ENCODE data around the gene UNK. TPM values are rescaled to one million over a fixed set of nuclear protein-coding genes. Genes with fewer than 3 reads are reported as not detected.
A peak's percentile ranks its signal among the peaks of the same experiment; 100 is the strongest.
"Not testable (repeated sequence)": the region's sequence is repeated elsewhere in the genome, so short reads cannot be mapped to it uniquely, and the experiment has no call there.

UNK gene
- total RNA-seq, 2 donors from 2014 or later: 31.0 to 51.7 TPM

DNA sequence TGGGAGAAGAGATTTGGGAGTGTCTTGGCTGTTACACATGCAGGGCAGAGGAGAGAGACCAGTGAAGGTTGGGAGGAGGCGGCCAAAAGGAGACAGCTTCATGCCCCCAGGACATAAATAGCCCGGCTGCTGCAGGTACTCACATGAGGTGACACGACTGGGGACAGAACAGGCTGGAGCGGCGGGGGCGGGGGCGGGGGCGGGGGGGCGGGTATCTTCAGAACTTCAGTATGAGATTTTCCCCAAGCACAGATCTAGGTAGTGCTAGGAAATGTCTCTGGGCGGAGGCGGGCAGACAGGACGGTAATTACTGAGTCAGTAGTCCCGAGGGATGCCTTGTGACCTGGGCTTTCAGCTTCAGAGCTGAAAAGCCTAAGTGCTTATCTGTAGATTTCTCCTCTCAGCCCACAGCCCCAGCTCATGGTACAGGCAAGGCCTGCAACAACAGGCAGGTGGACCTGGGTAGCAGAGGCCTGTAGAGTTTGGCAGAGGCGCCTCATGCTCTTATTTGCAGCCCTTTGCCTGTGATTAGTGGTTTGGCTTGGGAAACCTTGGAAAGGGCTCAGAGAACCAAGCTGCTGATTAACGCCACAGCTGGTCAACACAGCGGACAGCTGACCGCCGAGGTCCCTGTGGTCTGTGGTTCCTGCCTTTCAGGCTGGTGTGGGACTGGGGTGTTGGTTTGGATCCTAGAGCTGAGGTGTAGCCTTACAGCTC, 24.5 kb downstream of the UNK start:
- Histone ChIP-seq H3K9me3 (no peaks in the 10 kb centered on the region), H3K27me3 (replicated peaks; ENCODE audit: insufficient read depth) (no peaks in the 10 kb centered on the region), H3K36me3 (peaks cover 38% of the 10 kb centered on the region), H3K4me3 (no peak overlapping the region), H3K4me1 (ENCODE audit: control insufficient read depth in 1 of 2, low read depth in 2 of 2) (peaks cover 9 to 13% of the 10 kb centered on the region in 2 donors), H3K27ac (peak overlapping the region in 1 of 2 donors; percentile 70)
- DNase-seq (ENCODE audit: low spot score) (no peak), ATAC-seq (ENCODE audit: insufficient number of reproducible peaks, low FRiP score, low read depth) (peak; percentile 7)
- TF ChIP-seq, protein P1, sequence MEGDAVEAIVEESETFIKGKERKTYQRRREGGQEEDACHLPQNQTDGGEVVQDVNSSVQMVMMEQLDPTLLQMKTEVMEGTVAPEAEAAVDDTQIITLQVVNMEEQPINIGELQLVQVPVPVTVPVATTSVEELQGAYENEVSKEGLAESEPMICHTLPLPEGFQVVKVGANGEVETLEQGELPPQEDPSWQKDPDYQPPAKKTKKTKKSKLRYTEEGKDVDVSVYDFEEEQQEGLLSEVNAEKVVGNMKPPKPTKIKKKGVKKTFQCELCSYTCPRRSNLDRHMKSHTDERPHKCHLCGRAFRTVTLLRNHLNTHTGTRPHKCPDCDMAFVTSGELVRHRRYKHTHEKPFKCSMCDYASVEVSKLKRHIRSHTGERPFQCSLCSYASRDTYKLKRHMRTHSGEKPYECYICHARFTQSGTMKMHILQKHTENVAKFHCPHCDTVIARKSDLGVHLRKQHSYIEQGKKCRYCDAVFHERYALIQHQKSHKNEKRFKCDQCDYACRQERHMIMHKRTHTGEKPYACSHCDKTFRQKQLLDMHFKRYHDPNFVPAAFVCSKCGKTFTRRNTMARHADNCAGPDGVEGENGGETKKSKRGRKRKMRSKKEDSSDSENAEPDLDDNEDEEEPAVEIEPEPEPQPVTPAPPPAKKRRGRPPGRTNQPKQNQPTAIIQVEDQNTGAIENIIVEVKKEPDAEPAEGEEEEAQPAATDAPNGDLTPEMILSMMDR (IDR thresholded peaks at IDR 0.05): no peak

DNA sequence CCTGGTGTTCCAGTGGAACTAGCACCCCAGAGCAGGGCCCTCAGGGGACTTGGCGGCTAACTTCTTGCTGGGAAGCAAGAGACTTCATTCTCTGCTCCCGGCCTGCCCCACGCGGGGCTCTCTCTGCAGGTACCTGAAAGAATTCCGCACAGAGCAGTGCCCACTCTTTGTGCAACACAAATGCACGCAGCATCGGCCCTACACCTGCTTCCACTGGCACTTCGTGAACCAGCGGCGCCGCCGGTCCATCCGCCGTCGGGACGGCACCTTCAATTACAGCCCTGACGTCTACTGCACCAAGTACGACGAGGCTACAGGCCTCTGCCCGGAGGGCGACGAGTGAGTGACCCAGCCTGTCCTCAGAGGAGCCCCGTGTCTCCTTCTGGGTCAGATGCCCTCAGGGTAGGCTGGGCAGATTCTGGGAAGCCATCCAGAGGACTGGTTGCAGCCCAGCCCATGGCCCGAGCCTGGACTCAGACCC, 25.1 kb downstream of the UNK start:
- Histone ChIP-seq H3K27me3 (replicated peaks; ENCODE audit: insufficient read depth) (no peaks in the 10 kb centered on the region), H3K27ac (peak overlapping the region in 1 of 2 donors; percentile 15), H3K9me3 (no peaks in the 10 kb centered on the region), H3K4me1 (ENCODE audit: control insufficient read depth in 1 of 2, low read depth in 2 of 2) (peaks cover 9 to 13% of the 10 kb centered on the region in 2 donors), H3K4me3 (no peak overlapping the region), H3K36me3 (peaks cover 44% of the 10 kb centered on the region)
- TF ChIP-seq, protein P1 (IDR thresholded peaks at IDR 0.05): no peak
- no peak for DNase-seq (ENCODE audit: low spot score)
- ATAC-seq (ENCODE audit: insufficient number of reproducible peaks, low FRiP score, low read depth): no peak

DNA sequence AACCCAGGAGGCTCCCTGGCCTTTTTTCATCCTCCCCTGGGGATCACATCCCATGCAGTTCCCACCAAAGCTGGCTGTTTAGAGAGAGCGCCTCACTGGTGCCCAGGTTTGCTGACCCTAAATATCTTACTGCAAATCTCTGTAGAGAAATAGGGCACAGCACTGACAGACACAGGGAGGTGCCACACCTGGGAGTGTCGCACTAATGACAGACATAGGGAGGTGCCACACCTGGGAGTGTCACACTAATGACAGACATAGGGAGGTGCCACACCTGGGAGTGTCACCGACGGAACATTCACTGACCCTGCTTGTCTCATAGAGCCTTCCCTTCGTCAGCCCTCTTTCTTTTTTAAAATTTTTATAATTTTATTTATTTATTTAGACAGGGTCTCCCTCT, 25.6 kb downstream of the UNK start:
- TF ChIP-seq, protein P1 (IDR thresholded peaks at IDR 0.05): no peak
- Histone ChIP-seq H3K4me1 (ENCODE audit: control insufficient read depth in 1 of 2, low read depth in 2 of 2) (peaks cover 9 to 13% of the 10 kb centered on the region in 2 donors), H3K9me3 (no peaks in the 10 kb centered on the region), H3K36me3 (peaks cover 47% of the 10 kb centered on the region), H3K27me3 (replicated peaks; ENCODE audit: insufficient read depth) (no peaks in the 10 kb centered on the region), H3K27ac (no peak overlapping the region), H3K4me3 (no peak overlapping the region)
- peak; percentile 47 for ATAC-seq (ENCODE audit: insufficient number of reproducible peaks, low FRiP score, low read depth)
- no peak for DNase-seq (ENCODE audit: low spot score)

DNA sequence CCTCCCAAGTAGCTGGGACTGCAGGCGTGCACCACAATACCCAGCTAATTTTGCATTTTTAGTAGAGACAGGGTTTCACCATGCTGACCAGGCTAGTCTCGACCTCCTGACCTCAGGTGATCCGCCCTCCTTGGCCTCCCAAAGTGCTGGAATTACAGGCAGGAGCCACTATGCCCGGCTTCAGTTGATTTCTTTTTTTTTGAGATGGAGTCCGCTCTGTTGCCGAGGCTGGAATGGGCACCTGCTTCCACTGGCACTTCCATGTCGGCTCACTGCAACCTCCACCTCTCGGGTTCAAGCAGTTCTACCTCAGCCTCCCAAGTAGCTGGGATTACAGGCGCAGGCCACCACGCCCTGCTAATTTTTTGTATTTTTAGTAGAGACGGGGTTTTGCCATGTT, 26.1 kb downstream of the UNK start:
- not testable (repeated sequence) for H3K27ac ChIP-seq; H3K9me3 ChIP-seq; H3K4me3 ChIP-seq; H3K27me3 ChIP-seq (replicated peaks; ENCODE audit: insufficient read depth); DNase-seq (ENCODE audit: low spot score); ATAC-seq (ENCODE audit: insufficient number of reproducible peaks, low FRiP score, low read depth)
- Histone ChIP-seq H3K4me1 (ENCODE audit: control insufficient read depth in 1 of 2, low read depth in 2 of 2) (peaks cover 9 to 13% of the 10 kb centered on the region in 2 donors), H3K36me3 (peaks cover 50% of the 10 kb centered on the region)

GRCh38 chr17:75811174-75811573, 26.6 kb downstream of the UNK start:
- peaks cover 9 to 13% of the 10 kb centered on the region in 2 donors for H3K4me1 ChIP-seq (ENCODE audit: control insufficient read depth in 1 of 2, low read depth in 2 of 2)
- no peak for DNase-seq (ENCODE audit: low spot score)
- no peaks in the 10 kb centered on the region for H3K9me3 ChIP-seq
- no peak overlapping the region for H3K27ac ChIP-seq
- H3K4me3 ChIP-seq: no peak overlapping the region
- TF ChIP-seq, protein P1 (IDR thresholded peaks at IDR 0.05): no peak
- no peaks in the 10 kb centered on the region for H3K27me3 ChIP-seq (replicated peaks; ENCODE audit: insufficient read depth)
- H3K36me3 ChIP-seq: peaks cover 52% of the 10 kb centered on the region
- no peak for ATAC-seq (ENCODE audit: insufficient number of reproducible peaks, low FRiP score, low read depth)
